Left lobe of liver (tissue), 2 donors: ENCODE results near the gene SLC22A7. TPM values are rescaled to one million over a fixed set of nuclear protein-coding genes. Genes with fewer than 3 reads are reported as not detected.

ENCODE experiments used
- ATAC-seq: fragments of 200-7000 bp; cut with Tn5 transposase; one replicate; pipeline ENCODE4 v1.9.1; 2020; ENCODE audit warnings: mild to moderate bottlenecking, moderate library complexity
- DNase-seq: peaks from one replicate; pipeline ENCODE4 v3.0.0-alpha.2; 2020; ENCODE audit warnings: low spot score
- total RNA-seq: library from RNA; stranded (reverse); gene quantifications from one replicate; pipeline ENCODE4 v1.2.1, GENCODE V29; 2021
- donor health status: DM: no; HTN: no; CAD: no; lungs with moderate emphysema.
- donor health status: DM: no; HTN: yes; CAD: no.

Gene SLC22A7, protein sequence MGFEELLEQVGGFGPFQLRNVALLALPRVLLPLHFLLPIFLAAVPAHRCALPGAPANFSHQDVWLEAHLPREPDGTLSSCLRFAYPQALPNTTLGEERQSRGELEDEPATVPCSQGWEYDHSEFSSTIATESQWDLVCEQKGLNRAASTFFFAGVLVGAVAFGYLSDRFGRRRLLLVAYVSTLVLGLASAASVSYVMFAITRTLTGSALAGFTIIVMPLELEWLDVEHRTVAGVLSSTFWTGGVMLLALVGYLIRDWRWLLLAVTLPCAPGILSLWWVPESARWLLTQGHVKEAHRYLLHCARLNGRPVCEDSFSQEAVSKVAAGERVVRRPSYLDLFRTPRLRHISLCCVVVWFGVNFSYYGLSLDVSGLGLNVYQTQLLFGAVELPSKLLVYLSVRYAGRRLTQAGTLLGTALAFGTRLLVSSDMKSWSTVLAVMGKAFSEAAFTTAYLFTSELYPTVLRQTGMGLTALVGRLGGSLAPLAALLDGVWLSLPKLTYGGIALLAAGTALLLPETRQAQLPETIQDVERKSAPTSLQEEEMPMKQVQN
- 269 TPM for total RNA-seq

DNA sequence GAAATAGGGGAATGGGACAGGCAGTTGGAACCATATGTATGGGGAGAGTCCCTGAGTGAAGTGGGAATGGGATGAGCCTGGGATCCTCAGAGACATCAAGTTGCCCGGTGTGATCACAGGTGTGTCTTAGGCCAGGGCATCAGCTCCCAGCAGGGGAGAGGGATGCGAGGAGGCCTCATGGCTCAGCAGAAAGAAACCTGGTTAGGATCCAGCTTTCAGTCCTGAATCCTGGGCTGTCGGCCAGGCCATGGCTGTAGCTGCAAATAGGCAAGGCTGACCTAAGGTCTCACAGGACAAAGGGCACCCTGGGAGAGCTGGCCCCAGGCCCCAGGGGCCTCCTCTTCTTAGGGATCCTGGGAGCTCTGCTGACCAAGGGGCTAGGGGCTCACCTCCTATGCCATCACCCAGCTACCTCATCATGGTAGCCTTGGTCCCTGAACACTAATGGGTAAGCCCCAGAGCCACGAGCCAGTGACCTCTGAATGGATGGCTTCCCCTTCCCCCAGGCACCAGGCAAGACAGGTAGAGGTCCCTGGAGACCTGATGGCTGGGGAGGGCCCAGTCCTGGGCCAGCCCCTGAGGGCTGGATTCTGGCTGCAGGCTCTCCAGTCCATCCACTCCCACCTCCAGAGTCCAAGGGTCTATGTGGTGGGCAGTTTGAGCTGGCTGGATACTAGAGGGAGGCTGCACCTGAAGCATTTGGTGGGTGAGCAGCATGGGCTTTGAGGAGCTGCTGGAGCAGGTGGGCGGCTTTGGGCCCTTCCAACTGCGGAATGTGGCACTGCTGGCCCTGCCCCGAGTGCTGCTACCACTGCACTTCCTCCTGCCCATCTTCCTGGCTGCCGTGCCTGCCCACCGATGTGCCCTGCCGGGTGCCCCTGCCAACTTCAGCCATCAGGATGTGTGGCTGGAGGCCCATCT is at the start of gene SLC22A7:
Gene SLC22A7 (plus strand): TSS at position 617 of the 921 bp plus-strand sequence. CDS start 99 bp downstream, at position 716.
- ATAC-seq, result peak; percentile 86

GRCh38 chr6:43248791-43249190 is 49.3 kb upstream of the SLC22A7 start:
- no peak for ATAC-seq
- DNase-seq, result no peak

More for the DNA sequence above, at the start of gene SLC22A7:
- DNase-seq, result peak; percentile 96

- DNase-seq (no peak), ATAC-seq (no peak)
Observed at GRCh38 chr6:43250992-43251373, 47.1 kb upstream of the SLC22A7 start.

- ATAC-seq, result no peak
- DNase-seq, result no peak
Observed at GRCh38 chr6:43253401-43253800, 44.7 kb upstream of the SLC22A7 start.

DNA sequence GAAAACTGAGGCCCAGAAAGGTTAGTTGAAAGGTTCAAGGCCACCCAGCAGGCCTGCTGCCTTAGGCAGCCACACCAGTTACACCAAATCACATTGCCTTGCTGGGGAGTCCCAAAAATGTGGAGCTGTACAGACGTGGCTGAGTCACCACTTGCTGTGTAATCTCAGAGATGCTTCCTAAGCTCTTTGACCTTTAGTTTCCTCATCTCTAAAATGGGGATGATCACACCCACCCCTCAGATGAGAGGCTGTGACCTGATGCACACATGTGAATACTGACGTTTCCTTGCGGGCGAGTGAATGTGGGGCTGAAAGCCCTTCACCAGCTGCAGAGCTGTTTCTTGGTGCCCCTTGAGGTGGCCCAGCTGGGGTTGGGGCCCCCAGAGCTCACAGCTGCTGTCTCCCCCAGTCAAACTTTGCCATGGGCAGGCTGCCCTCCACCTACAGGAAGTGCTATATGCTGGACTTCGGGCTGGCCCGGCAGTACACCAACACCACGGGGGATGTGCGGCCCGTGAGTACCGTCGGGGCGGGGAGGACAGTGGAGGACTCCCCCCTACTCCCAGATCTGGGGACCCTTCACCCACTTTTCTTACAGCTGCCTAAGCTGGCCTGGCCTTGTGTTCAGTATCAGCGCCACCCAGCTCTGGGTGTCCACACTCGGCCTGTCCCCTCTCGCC is 43.8 kb upstream of the SLC22A7 start:
- ATAC-seq, result no peak
- no peak for DNase-seq

DNA sequence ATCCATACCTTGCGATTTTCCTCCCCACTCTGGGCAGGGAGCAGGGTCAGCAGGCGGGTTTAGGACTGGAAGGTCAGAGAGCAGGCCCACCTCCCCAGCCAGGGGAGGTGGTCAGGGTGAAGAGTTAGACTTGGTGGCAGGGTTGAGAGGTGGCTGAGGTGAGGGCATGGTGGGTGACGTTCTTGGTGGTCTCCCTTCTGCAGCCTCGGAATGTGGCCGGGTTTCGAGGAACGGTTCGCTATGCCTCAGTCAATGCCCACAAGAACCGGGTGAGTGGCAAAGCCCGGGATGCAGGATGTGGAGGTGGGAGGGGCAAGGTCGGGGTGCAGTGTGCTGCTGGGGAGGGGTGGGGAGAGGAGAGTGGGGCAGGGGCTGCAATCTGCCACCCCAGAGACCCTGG is 43.2 kb upstream of the SLC22A7 start:
- ATAC-seq (no peak), DNase-seq (no peak)

DNA sequence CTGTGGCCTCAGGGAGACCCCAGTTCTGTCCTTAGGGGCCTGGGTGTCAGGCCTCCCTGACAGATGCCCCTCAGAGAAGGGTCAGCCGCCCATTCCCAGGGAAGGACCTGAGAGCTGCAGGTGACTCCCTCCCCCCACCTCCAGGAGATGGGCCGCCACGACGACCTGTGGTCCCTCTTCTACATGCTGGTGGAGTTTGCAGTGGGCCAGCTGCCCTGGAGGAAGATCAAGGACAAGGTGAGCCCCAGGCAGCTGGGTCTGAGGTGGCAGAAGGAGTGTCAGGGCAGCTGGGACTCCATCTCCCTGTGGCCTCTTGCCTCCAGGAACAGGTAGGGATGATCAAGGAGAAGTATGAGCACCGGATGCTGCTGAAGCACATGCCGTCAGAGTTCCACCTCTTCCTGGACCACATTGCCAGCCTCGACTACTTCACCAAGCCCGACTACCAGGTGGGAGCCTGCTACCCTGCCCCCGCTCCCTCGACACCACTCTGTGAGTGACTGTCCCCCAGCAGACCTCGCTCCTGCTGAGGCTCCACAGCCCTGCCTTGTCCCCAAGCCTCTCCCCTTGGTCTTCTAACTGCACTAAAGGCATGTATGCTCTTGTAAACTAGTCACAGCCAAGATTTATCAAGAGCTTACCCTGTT is 42.5 kb upstream of the SLC22A7 start:
- DNase-seq, result no peak
- ATAC-seq, result no peak

- no peak for ATAC-seq
- no peak for DNase-seq
Observed at GRCh38 chr6:43256670-43257366, 41.2 kb upstream of the SLC22A7 start.

GRCh38 chr6:43257367-43258145 is 40.5 kb upstream of the SLC22A7 start:
- DNase-seq (no peak), ATAC-seq (no peak)

- DNase-seq (no peak), ATAC-seq (no peak)
Observed at GRCh38 chr6:43258180-43258579, 39.9 kb upstream of the SLC22A7 start.

- DNase-seq (no peak), ATAC-seq (no peak)
Observed at GRCh38 chr6:43258807-43259686, 39.0 kb upstream of the SLC22A7 start.

GRCh38 chr6:43260791-43261190 is 37.3 kb upstream of the SLC22A7 start:
- ATAC-seq (no peak), DNase-seq (no peak)

DNA sequence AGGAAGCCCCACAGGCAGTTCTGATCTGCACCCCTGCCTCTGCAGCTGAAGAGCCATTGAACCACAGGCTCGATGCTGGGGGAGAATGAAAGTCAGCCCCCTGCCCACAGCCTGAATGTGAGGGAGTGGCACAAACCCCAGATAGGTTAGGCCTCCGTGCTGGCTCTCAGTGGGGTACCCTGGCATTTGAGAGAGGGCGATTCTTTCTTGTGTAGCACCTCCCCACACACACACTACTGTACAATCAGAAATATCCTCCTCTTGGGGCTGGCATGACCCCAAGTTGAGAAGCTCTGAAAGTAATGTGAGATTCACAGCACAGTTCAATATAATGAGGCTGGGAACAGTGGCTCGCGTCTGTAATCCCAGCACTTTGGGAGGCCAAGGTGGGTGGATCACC is 36.9 kb upstream of the SLC22A7 start:
- no peak for DNase-seq
- ATAC-seq, result no peak

DNA sequence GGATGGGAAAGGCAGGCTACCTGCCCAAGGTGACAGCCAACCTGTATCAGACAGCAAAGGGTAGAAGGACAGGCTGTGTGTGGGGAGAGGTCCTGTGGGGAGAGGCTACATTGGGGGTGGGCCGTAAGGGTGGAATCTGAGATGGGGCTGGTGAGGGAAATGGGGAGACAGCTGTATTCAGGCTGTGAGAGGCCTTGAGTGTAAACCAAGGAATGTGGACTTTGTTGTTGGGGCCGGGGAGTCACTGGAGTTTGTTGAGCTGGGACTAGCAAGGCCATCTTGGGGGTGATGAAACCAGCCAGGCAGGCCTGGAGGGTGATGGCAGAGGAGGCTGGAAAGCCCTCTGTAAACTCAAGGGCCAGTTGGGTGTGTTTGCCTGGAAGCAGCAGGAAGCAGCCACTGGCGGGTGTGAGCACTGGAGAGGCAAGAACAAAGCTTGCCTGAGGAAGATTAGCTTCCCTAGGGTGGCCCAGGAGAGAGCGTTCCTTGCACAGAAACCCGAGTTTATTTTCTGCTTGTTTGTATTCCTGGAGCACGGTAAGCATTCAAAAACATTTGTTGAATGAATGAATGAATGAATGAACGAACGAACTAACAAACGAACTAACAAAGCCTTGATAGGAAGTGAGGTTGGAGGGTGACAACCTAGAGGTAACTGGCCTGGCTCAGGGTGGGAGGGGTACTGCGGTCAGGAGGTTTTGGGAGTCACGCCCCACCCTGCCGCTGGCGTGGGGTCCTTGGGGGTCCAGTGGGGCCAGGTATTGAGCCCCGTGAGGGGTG is 35.9 kb upstream of the SLC22A7 start:
- ATAC-seq, result no peak
- DNase-seq, result no peak

- no peak for ATAC-seq
- no peak for DNase-seq
Observed at GRCh38 chr6:43262780-43263313, 35.2 kb upstream of the SLC22A7 start.

- DNase-seq (peak; percentile 83), ATAC-seq (peak; percentile 54)
Observed at GRCh38 chr6:43263314-43264178, 34.5 kb upstream of the SLC22A7 start.
